ENCODE data around the gene DUOX2.

Gene DUOX2

GRCh38 chr15:45114076-45114750 is at the start of gene DUOX2, which contains the start of gene DUOXA2:
DUOX2 (minus strand) TSS chr15:45114172; CDS start chr15:45113411, 761 bp downstream.
DUOXA2 (plus strand) TSS chr15:45114326; CDS start chr15:45114606, 280 bp downstream.
- no peak for DNase-seq

DNA sequence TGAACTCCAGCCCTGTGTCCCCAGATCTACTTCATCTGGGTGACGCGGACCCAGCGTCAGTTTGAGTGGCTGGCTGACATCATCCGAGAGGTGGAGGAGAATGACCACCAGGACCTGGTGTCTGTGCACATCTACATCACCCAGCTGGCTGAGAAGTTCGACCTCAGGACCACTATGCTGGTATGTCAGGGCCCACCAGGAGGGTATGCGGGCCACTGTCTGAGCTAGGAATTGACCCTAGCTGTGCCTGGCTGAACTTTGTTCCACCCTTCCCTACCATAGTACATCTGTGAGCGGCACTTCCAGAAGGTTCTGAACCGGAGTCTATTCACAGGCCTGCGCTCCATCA is 49.5 kb upstream of the DUOX2 start:
- no peak for DNase-seq

DNA sequence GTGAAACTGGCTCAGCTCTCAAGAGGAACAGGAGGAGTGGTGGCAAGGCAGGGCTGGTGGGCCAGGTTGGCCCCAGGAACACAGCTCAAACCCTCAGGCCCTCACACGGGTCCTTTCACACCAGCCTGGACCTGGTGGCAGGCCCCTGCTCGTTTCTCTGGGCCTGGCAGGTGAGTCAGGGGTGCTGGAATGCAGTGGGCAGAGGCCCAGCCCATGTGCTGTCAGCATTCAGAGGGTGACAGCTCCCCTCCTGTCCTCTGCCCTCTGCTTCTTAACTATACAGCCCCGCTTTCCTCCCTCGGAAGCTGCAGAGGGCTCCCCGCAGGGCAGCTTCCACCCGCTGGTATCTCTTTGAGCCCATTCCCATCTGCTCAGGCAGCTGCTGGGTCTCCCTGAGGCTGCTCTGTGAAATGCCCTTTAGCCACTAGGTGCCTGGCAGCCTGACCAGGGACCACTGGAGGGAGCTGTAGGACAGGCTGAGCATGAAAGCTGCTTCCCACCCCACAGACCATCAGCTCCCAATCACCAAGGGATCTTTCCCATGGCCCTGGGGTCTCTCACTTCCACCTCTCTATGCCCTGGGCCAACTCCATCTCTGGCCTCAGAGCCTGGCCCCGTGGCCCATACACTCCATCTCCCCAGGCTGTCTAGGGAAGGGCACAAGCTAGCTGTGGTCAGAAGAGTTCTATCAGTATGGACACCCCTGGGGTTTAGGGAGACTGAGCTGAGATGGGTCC is 49.0 kb upstream of the DUOX2 start:
- peak; percentile 78 to 80 for DNase-seq

DNA sequence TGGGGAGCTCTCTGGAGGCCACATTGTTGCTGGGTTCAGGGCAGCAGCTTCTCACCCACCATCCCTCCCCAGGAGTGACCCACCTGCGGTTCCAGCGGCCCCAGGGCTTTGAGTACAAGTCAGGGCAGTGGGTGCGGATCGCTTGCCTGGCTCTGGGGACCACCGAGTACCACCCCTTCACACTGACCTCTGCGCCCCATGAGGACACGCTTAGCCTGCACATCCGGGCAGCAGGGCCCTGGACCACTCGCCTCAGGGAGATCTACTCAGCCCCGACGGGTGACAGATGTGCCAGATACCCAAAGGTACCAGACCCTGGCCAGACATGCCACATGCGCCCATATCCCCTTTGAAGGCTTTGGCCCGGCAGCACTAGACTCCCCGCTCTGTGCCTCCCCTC is 47.7 kb upstream of the DUOX2 start:
- DNase-seq, result no peak

DNA sequence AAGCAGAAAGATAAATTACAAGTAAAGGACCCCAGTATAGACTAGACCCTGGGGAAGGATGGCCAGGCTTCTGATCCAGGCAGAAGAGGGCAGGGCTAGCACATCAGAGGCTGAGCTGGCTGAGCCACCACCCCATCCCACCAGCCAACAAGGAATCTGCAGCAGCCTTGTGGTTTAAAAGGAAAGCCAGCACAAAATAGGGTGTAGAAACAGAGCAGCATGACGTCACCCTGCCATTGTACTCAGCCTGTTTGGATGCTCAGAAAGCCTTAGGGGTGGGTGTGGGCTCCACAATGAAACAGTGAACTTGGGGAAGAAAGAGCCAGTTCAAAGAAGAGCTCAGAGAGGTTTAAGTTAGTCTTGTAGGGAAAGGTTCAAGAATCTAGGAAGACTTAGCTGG is 44.0 kb upstream of the DUOX2 start:
- no peak for DNase-seq

GRCh38 chr15:45156744-45157455 is 42.9 kb upstream of the DUOX2 start:
- no peak for DNase-seq

- DNase-seq, result no peak
These were observed 41.8 kb upstream of the DUOX2 start for GRCh38 chr15:45155739-45156138.

GRCh38 chr15:45151998-45152828 is 38.2 kb upstream of the DUOX2 start:
- no peak for DNase-seq

- DNase-seq, result no peak
These were observed 37.0 kb upstream of the DUOX2 start for GRCh38 chr15:45150997-45151396.

GRCh38 chr15:45150481-45150880 is 36.5 kb upstream of the DUOX2 start:
- no peak for DNase-seq

DNA sequence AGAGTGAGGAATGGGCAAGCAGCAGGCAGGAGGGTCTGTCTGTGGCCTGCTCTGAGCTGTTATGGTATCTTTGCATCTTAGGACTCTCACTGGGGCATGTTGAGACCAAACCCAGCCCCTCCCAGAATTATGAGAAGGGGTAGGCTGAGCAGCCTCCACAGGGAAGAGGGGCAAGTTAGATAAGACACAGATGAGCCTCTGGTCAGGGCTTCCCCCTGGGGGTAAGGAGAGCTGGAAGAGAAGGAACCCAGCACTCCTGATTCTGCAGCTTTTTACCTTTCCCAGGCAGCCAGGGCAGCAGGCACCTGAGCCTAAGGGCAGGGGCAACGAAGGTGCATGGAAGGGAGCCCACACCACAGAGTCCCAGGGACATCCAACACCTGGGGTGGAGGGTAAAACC is 35.1 kb upstream of the DUOX2 start:
- DNase-seq, result no peak

- DNase-seq, result no peak
These were observed 34.4 kb upstream of the DUOX2 start for GRCh38 chr15:45148076-45149059.

DNA sequence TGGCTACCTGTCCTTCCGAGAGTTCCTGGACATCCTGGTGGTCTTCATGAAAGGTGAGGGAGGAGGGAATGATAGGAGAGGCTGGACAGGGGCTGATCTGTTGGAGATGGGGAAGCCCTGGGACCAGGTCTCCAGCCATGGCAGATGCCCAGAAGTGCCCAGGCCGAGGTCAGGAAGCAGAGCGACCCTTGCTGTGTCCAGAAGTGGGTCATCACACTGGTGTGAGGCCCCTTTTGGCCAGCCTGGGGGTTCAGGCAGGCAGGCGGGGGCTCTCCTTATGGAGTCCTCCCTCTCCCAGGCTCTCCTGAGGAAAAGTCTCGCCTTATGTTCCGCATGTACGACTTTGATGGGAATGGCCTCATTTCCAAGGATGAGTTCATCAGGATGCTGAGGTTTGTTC is 33.6 kb upstream of the DUOX2 start:
- no peak for DNase-seq

DNA sequence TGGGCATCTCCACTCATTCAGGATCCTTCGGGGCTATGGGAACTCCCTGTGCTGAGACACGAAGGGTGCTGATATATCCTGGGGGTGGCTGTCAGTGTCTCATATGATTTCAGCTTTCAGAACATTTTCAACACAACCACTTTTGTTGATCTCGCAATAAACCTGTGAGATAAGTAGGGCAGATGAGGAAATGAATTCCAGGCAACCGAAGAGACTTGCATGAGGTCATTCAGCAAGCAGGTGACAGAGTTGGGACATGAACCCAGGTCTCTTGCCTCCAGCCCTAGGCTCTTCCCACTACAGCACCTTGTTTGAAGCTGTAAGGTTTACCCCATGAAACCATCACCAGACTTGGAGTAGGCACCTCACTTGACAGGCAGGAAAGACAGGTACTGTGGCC is 32.4 kb upstream of the DUOX2 start:
- no peak for DNase-seq

DNA sequence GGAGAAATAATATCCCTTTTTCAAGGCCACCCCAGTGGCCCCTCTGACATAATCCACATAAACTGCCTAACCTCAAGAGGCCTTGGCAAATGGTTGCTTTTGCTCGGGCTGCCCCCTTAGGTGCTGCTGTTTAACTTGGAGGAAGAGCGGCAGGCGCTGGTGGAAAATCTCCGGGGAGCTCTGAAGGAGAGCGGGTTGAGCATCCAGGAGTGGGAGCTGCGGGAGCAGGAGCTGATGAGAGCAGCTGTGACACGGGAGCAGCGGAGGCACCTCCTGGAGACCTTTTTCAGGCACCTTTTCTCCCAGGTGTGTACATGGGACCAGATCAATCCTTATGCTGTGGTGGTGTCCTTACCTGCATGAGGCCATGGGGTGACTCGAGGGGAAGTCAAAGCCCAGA is 30.8 kb upstream of the DUOX2 start:
- no peak for DNase-seq

- no peak for DNase-seq
These were observed 30.0 kb upstream of the DUOX2 start for GRCh38 chr15:45143946-45144345.

- no peak for DNase-seq
These were observed 29.1 kb upstream of the DUOX2 start for GRCh38 chr15:45143056-45143455.

DNA sequence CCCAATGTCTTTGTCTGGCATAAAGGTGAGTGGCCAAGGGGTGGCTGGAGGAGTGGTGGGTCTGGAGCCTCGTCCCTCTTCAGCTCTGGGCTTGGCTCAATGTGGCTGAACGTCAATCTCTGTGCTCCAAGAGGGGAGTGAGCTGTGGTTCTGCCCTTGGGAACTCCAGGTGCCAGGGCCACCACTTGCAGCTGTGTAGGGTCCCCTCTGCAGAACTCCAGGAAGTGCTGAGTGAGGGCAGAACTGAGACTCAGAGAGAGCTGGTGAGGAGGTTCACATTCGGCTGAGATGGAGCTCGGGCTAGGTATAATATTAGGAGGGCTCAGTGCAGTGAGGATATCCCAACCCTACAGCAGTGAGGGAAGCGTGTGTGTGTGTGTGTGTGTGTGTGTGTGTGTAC is 27.4 kb upstream of the DUOX2 start:
- no peak for DNase-seq

DNA sequence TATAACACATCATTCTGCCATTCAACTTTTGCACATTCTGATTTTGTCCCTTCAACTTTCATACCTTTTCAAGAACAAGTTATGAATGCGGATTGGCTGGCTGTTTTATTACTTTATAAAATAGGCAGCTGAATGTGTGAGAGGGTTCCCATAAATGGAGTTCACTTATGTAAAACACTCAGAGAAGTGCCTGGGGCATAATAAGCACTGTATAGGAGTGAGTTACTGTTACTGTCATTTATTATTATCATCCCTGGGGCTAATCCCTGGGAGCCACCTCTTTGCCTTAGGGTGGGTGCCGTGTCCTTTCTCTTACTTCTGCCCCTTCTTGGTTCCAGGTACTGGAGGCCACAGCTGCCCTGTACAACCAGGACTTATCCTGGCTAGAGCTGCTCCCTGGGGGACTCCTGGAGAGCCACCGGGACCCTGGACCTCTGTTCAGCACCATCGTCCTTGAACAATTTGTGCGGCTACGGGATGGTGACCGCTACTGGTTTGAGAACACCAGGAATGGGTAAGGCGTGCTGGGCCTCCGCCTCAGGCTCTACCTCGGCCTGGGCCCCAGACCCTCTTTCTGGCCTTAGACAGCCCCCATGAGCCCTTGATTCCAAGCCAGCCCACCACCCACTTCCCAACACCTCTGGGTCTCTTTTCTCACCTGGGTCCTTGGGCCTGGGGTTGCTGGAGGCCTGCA is 26.7 kb upstream of the DUOX2 start:
- DNase-seq, result no peak

DNA sequence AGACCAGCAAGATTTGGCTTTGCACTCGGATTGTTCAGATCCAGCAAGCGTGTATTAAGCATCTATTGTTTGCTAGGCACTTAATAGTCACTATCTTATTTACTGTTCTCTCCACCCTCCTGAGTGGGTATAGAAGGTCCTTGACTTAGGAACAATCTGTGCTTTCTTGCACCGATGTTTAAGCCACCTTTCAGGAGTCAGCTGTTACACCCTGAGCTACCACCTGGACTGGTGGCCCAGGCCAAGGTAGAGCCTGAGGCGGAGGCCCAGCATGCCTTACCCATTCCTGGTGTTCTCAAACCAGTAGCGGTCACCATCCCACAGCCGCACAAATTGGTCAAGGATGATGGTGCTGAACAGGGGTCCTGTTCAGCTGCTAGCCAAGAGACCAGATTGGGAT is 25.8 kb upstream of the DUOX2 start:
- no peak for DNase-seq
